ENCODE measurements around the gene RNF157. TPM values are rescaled to one million over a fixed set of nuclear protein-coding genes. Genes with fewer than 3 reads are reported as not detected.

RNF157 gene
- total and polyA plus RNA-seq, 2 of the 13 experiments (the other 11 are each of a cell fraction or from before 2014, with no cell fraction given): 0.44 to 1.5 TPM

- ChIA-PET CTCF (ENCODE audit: low intra/inter-chr PET ratio, low total read pairs) (no interaction called here), POLR2A (interaction anchor here (1.0 to 5.6 kb wide), 5 partner anchors 10 to 115 kb away, joined by 3 to 51 read pairs (median 8); no protein-coding TSS in a partner anchor)
- no peaks in the 10 kb centered on the region for H4K20me1 ChIP-seq (ENCODE audit: insufficient read depth, low read length)
- H3K4me3 ChIP-seq (replicated peaks in 1 of 3; ENCODE audit: insufficient read depth in 1 of 3, low read depth in 2 of 3, low read length in 3 of 3): no peak overlapping the region
- no peaks in the 10 kb centered on the region for H3K27me3 ChIP-seq (ENCODE audit: control insufficient read depth in 1 of 2, insufficient read depth in 2 of 2, low read length in 2 of 2)
- no TSS peak for BruUV-seq (replicated peaks)
- peaks cover 72% of the 10 kb centered on the region for H3K4me1 ChIP-seq (ENCODE audit: insufficient read depth, low read length)
- H3K27ac ChIP-seq (ENCODE audit: extremely low read length, insufficient read depth, low read length): no peak overlapping the region
- no peak overlapping the region for H3K4me2 ChIP-seq (ENCODE audit: low read depth, low read length)
- no peak for ATAC-seq
- no peak overlapping the region for H3K9ac ChIP-seq (ENCODE audit: insufficient read depth, low read depth, low read length)
- H3K79me2 ChIP-seq (ENCODE audit: insufficient read depth, low read length): peaks cover 5% of the 10 kb centered on the region
- no peaks in the 10 kb centered on the region for H3K36me3 ChIP-seq (replicated peaks in 1 of 2; ENCODE audit: control insufficient read depth in 1 of 2, insufficient read depth in 2 of 2, low read length in 2 of 2)
- no peak overlapping the region for H2AFZ ChIP-seq (ENCODE audit: low read length)
- no peak for FAIRE-seq
- WGBS (ENCODE audit: low lambda C conversion rate): 86% methylated on average over 23 of the region's 23 CpGs
- TF ChIP-seq ZZZ3 (CRISPR knock-in tag; IDR thresholded peaks at IDR 0.05; ENCODE audit: borderline replicate concordance): no peak
- no peak for TF ChIP-seq HBP1 (CRISPR knock-in tag; IDR thresholded peaks at IDR 0.05; ENCODE audit: low read depth)
- no peak for TF ChIP-seq ZNF775 (CRISPR knock-in tag; IDR thresholded peaks at IDR 0.05; ENCODE audit: borderline replicate concordance)
- no peak for TF ChIP-seq ZNF431 (CRISPR knock-in tag; IDR thresholded peaks at IDR 0.05; ENCODE audit: borderline replicate concordance, low read depth)
- no peak for TF ChIP-seq CTCF (CRISPR knock-in tag; IDR thresholded peaks at IDR 0.05)
- no peak for TF ChIP-seq ZNF562 (CRISPR knock-in tag; IDR thresholded peaks at IDR 0.05; ENCODE audit: borderline replicate concordance)
- TF ChIP-seq NR0B2 (CRISPR knock-in tag; IDR thresholded peaks at IDR 0.05): no peak
- no peak for TF ChIP-seq FOXO1 (CRISPR knock-in tag; IDR thresholded peaks at IDR 0.05)
- TF ChIP-seq ZNF33B (CRISPR knock-in tag; IDR thresholded peaks at IDR 0.05): no peak
- DNase-seq (ENCODE audit: low spot score): no peak
- intact Hi-C loops (cut with micrococcal nuclease; ENCODE audit: unreplicated experiment): no loop called here
- H3K9me3 ChIP-seq (ENCODE audit: low read length): no peaks in the 10 kb centered on the region
- in situ Hi-C loops (cut with HindIII; ENCODE audit: extremely low pct_ligation_motif_present, low pct_unique_long_range_greater_than_20kb): no loop called here
Observed at GRCh38 chr17:76261421-76262215, 21.3 kb upstream of the RNF157 start.
